SK-N-MC (cell line): ENCODE measurements around the gene CREBRF.
"Not testable (repeated sequence)": the region's sequence is repeated elsewhere in the genome, so short reads cannot be mapped to it uniquely, and the experiment has no call there.

Source experiments
- EZH2 ChIP-seq: fragments of 200-600 bp; sonication (generic); IDR thresholded peaks from one replicate; pipeline ENCODE4 v1.6.1; 2017; ENCODE audit warnings: antibody characterized with exemption
- FOXP2 ChIP-seq: optimal IDR thresholded peaks from 2 replicates; pipeline ENCODE3; 2011; ENCODE audit warnings: mild to moderate bottlenecking, moderate library complexity; ENCODE audit not compliant: insufficient read depth; ENCODE audit errors: extremely low read length, control extremely low read depth
- POLR2AphosphoS5 ChIP-seq: IDR thresholded peaks from 2 replicates; pipeline ENCODE4 v1.6.1; 2012; ENCODE audit warnings: mild to moderate bottlenecking, low read depth, low read length, borderline replicate concordance

DNA sequence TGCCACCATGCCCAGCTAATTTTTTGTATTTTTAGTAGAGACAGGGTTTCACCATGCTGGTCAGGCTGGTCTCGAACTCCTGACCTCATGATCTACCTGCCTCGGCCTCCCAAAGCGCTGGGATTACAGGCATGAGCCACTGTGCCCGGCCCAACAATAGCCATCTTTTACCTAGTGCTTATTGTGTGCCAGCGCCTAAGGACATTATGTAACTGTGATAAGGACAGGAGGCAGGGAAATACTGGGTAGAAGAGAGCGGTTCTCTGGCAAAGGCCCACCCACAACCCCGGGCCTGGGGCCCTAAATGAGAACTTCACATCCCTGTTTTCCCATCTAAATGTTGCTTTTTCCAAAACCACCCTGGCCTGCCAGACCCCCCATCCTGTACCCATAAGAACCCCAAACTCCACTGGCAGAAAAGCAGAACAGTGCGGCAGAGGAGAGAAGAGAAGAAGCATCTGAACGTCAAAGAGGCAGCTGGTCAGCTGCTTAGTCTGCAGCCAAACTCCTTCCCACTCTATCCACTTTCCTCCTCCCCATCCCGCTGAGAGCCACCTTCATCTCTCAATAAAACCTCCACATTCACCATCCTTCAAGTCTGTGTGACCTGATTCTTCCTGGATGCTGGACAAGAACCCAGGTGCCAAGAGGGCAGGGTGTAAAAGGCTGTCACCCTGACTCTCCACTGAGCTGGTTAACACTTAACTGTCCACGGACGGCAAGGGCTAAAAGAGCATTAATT lies 8.9 kb upstream of the CREBRF start:
- not testable (repeated sequence) for TF ChIP-seq POLR2AphosphoS5, EZH2, FOXP2
